Measurements from ENCODE around the gene CHST9.

DNA sequence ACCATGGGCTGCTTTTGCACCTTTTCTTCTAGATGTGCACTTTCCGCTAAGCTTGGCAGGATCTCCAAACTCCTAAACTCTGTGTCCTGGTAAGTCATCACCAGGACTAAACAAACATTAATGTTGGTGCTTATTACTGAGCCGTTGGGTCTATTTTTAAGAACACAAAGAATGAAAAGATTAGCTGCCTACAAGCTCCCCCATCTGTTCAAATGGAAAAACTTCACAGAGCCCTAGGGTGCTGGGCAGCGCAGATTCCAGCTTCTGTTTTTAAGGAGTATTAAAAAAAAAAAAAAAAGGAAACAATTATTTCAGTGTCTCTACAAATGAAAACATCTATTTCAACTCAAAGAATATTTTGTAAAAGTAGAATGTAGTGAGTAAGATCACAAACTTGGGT lies 221.8 kb downstream of the CHST9 start:
- TF ChIP-seq POLR2A (IDR thresholded peaks at IDR 0.05): no peak
- TF ChIP-seq, protein P1, sequence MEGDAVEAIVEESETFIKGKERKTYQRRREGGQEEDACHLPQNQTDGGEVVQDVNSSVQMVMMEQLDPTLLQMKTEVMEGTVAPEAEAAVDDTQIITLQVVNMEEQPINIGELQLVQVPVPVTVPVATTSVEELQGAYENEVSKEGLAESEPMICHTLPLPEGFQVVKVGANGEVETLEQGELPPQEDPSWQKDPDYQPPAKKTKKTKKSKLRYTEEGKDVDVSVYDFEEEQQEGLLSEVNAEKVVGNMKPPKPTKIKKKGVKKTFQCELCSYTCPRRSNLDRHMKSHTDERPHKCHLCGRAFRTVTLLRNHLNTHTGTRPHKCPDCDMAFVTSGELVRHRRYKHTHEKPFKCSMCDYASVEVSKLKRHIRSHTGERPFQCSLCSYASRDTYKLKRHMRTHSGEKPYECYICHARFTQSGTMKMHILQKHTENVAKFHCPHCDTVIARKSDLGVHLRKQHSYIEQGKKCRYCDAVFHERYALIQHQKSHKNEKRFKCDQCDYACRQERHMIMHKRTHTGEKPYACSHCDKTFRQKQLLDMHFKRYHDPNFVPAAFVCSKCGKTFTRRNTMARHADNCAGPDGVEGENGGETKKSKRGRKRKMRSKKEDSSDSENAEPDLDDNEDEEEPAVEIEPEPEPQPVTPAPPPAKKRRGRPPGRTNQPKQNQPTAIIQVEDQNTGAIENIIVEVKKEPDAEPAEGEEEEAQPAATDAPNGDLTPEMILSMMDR (IDR thresholded peaks at IDR 0.05): peak in 4 of 6 experiments; percentile 18 to 37 (median 24)

Data from adrenal gland (tissue), 5 donors.